Upper lobe of left lung (tissue), 4 donors: ENCODE data around the gene AFF3.

Experiments
- CTCF ChIP-seq, 6 experiments: fragments of 450-650 bp in 4 of 6; fragments of 200-600 bp in 2 of 6; sonication (generic) in 2 of 6; IDR thresholded peaks; one replicate each; pipeline ENCODE4 v1.5.1; 2016 to 2019; ENCODE audit warnings: antibody characterized with exemption in 6 of 6
- POLR2A ChIP-seq, 4 donors: fragments of 450-650 bp; IDR thresholded peaks; one replicate each; pipeline ENCODE4 v1.5.1; 2016 to 2017; ENCODE audit warnings: antibody characterized with exemption in 4 of 4, mild to moderate bottlenecking in 2 of 4
- POLR2AphosphoS5 ChIP-seq, 2 donors: sonication (generic); formaldehyde crosslinking; IDR thresholded peaks; one replicate each; pipeline ENCODE4 v1.5.1; 2017; ENCODE audit warnings: antibody characterized with exemption in 2 of 2

- no peak for TF ChIP-seq POLR2AphosphoS5 (IDR thresholded peaks at IDR 0.05)
- no peak for TF ChIP-seq CTCF (IDR thresholded peaks at IDR 0.05)
- no peak for TF ChIP-seq POLR2A (IDR thresholded peaks at IDR 0.05)
Measured at GRCh38 chr2:99714349-99714748, 428.0 kb downstream of the AFF3 start.
